H9 (cell line): ENCODE measurements around the gene WAPL. TPM values are rescaled to one million over a fixed set of nuclear protein-coding genes. Genes with fewer than 3 reads are reported as not detected.
A peak's percentile ranks its signal among the peaks of the same experiment; 100 is the strongest.

Experiments
- DNase-seq: peaks from one replicate; pipeline ENCODE4 v3.0.0-alpha.2; 2017
- H2AFZ ChIP-seq: one replicate; pipeline ENCODE4 v1.6.1; 2013; ENCODE audit warnings: mild to moderate bottlenecking, low read length, control low read depth, moderate library complexity
- H2AK5ac ChIP-seq: 2 replicates; pipeline ENCODE4 v1.6.1; 2013; ENCODE audit warnings: low read length, control low read depth, mixed read lengths; ENCODE audit not compliant: insufficient read length
- H2BK120ac ChIP-seq: one replicate; pipeline ENCODE4 v1.6.1; 2013; ENCODE audit warnings: low read depth, mild to moderate bottlenecking, low read length, control low read depth, inconsistent platforms; ENCODE audit not compliant: poor library complexity, severe bottlenecking
- H2BK12ac ChIP-seq: 2 replicates; pipeline ENCODE4 v1.6.1; 2013; ENCODE audit warnings: low read length, control low read depth, mixed read lengths, low read depth; ENCODE audit not compliant: insufficient read length
- H2BK15ac ChIP-seq: 2 replicates; pipeline ENCODE4 v1.6.1; 2013; ENCODE audit warnings: low read depth, low read length, control low read depth
- H2BK20ac ChIP-seq: one replicate; pipeline ENCODE4 v1.6.1; 2013; ENCODE audit warnings: low read depth, mild to moderate bottlenecking, low read length, control low read depth, inconsistent platforms; ENCODE audit not compliant: poor library complexity, severe bottlenecking
- H2BK5ac ChIP-seq: 2 replicates; pipeline ENCODE4 v1.6.1; 2013; ENCODE audit warnings: low read length, control low read depth, mixed read lengths; ENCODE audit not compliant: insufficient read length
- H3K14ac ChIP-seq: 2 replicates; pipeline ENCODE4 v1.6.1; 2013; ENCODE audit warnings: low read length, control low read depth; ENCODE audit not compliant: insufficient read depth
- H3K18ac ChIP-seq: 2 replicates; pipeline ENCODE4 v1.6.1; 2013; ENCODE audit warnings: low read depth, mild to moderate bottlenecking, mixed read lengths, low read length, control low read depth; ENCODE audit not compliant: insufficient read length
- H3K23ac ChIP-seq: 2 replicates; pipeline ENCODE4 v1.6.1; 2013; ENCODE audit warnings: low read length, control low read depth, mixed read lengths, low read depth; ENCODE audit not compliant: insufficient read length
- H3K23me2 ChIP-seq: 2 replicates; pipeline ENCODE4 v1.6.1; 2013; ENCODE audit warnings: low read depth, mild to moderate bottlenecking, mixed read lengths, low read length, control low read depth; ENCODE audit not compliant: insufficient read length, poor library complexity, severe bottlenecking
- H3K27ac ChIP-seq: 2 replicates; pipeline ENCODE4 v1.5.1; 2013; ENCODE audit warnings: low read length, control low read depth, mixed read lengths, low read depth; ENCODE audit not compliant: insufficient read length
- H3K27me3 ChIP-seq: 2 replicates; pipeline ENCODE4 v1.6.1; 2013; ENCODE audit warnings: low read length, control low read depth, inconsistent platforms; ENCODE audit not compliant: insufficient read depth
- H3K4ac ChIP-seq: 2 replicates; pipeline ENCODE4 v1.6.1; 2013; ENCODE audit warnings: low read depth, mild to moderate bottlenecking, control low read depth, inconsistent platforms, low read length, moderate library complexity
- H3K4me1 ChIP-seq: 2 replicates; pipeline ENCODE4 v1.6.1; 2013; ENCODE audit warnings: low read length, control low read depth, inconsistent platforms; ENCODE audit not compliant: insufficient read depth
- H3K4me2 ChIP-seq: 2 replicates; pipeline ENCODE4 v1.6.1; 2013; ENCODE audit warnings: low read length, control low read depth, mixed read lengths; ENCODE audit not compliant: insufficient read length, insufficient read depth
- H3K56ac ChIP-seq: 2 replicates; pipeline ENCODE4 v1.6.1; 2013; ENCODE audit warnings: low read depth, mild to moderate bottlenecking, mixed read lengths, low read length, control low read depth; ENCODE audit not compliant: insufficient read length
- H3K79me1 ChIP-seq: 2 replicates; pipeline ENCODE4 v1.6.1; 2013; ENCODE audit warnings: low read depth, mild to moderate bottlenecking, moderate library complexity, low read length, control low read depth, inconsistent platforms; ENCODE audit not compliant: insufficient read depth, poor library complexity, severe bottlenecking
- H3K79me2 ChIP-seq: 2 replicates; pipeline ENCODE4 v1.6.1; 2013; ENCODE audit warnings: low read length, control low read depth, inconsistent platforms; ENCODE audit not compliant: insufficient read depth
- H3K9ac ChIP-seq: 2 replicates; pipeline ENCODE4 v1.6.1; 2013; ENCODE audit warnings: low read length, control low read depth, mixed read lengths; ENCODE audit not compliant: insufficient read length; ENCODE audit errors: extremely low read depth
- H3K9me3 ChIP-seq: one replicate; pipeline ENCODE4 v1.6.1; 2013; ENCODE audit warnings: low read depth, low read length, inconsistent platforms; ENCODE audit not compliant: control insufficient read depth
- H3T11ph ChIP-seq: one replicate; pipeline ENCODE4 v1.6.1; 2013; ENCODE audit warnings: mild to moderate bottlenecking, low read length, control low read depth, inconsistent platforms
- H4K20me1 ChIP-seq: one replicate; pipeline ENCODE4 v1.6.1; 2013; ENCODE audit not compliant: control insufficient read depth, insufficient read length, insufficient read depth
- H4K5ac ChIP-seq: 2 replicates; pipeline ENCODE4 v1.6.1; 2013; ENCODE audit warnings: low read depth, mild to moderate bottlenecking, mixed read lengths, low read length, control low read depth; ENCODE audit not compliant: insufficient read length
- H4K8ac ChIP-seq: replicated peaks from 2 replicates; pipeline ENCODE4 v1.6.1; 2013; ENCODE audit warnings: low read length, control low read depth, mixed read lengths, low read depth; ENCODE audit not compliant: insufficient read length
- H4K91ac ChIP-seq: 2 replicates; pipeline ENCODE4 v1.6.1; 2013; ENCODE audit warnings: low read depth, mild to moderate bottlenecking, moderate library complexity, mixed read lengths, low read length, control low read depth; ENCODE audit not compliant: insufficient read length
- H3K27ac Mint-ChIP-seq, 3 experiments: 2 replicates in 2 of 3; 3 replicates in 1 of 3; pipeline ENCODE4 v1.8.0; 2020 to 2021; ENCODE audit warnings: mixed read lengths in 3 of 3, mild to moderate bottlenecking in 1 of 3, moderate library complexity in 1 of 3
- H3K27me3 Mint-ChIP-seq: 2 replicates; pipeline ENCODE4 v1.8.0; 2021; ENCODE audit warnings: low read depth, mild to moderate bottlenecking, moderate library complexity, mixed read lengths
- H3K36me3 Mint-ChIP-seq, 3 experiments: 2 replicates in 2 of 3; 3 replicates in 1 of 3; pipeline ENCODE4 v1.8.0; 2020 to 2021; ENCODE audit warnings: low read depth in 3 of 3, mixed read lengths in 3 of 3; ENCODE audit not compliant: insufficient read depth in 1 of 3
- H3K4me1 Mint-ChIP-seq, 2 experiments: 2 replicates each; pipeline ENCODE4 v1.8.0; 2020; ENCODE audit warnings: mixed read lengths in 2 of 2
- H3K4me3 Mint-ChIP-seq, 2 experiments: 2 replicates in 1 of 2; 3 replicates in 1 of 2; pipeline ENCODE4 v1.8.0; 2020 to 2021; ENCODE audit warnings: mild to moderate bottlenecking in 2 of 2, mixed read lengths in 2 of 2, moderate library complexity in 1 of 2
- H3K9me3 Mint-ChIP-seq, 2 experiments: 2 replicates in 1 of 2; 3 replicates in 1 of 2; pipeline ENCODE4 v1.8.0; 2020; ENCODE audit warnings: mild to moderate bottlenecking in 2 of 2, mixed read lengths in 2 of 2, moderate library complexity in 1 of 2
- total RNA-seq: library from RNA; stranded (reverse); gene quantifications from 2 replicates; pipeline ENCODE4 v1.2.1, GENCODE V29; 2021
- TF ChIP-seq, protein P1 (sequence below): fragments of 200-600 bp; sonication (generic); conservative IDR thresholded peaks from 3 replicates; pipeline ENCODE4 v1.8.0; 2021; ENCODE audit warnings: antibody characterized with exemption, mild to moderate bottlenecking

The WAPL gene
- total RNA-seq, 1 experiment from 2014 or later: 61.4 TPM

DNA sequence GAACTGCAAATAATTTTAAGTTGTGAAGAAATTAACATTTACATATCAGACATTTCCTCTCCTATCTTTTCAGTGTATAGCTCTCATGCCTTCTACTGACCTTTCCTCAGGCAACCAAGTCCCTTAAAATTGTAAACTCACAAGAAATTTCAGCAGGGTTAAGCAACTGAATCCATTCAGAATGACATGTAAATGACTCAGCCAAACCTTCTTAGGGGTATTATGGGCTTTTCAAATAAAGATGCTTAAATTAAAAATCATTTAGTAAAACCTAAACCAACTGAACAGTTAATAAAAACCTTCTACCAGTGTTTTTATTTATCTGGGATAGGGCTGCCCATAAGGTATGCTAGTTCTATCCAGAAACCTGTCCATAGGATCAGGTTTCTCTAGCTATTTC is 20.7 kb downstream of the WAPL start:
- H3K9me3 ChIP-seq: no peaks in the 10 kb centered on the region
- peak overlapping the region in 1 of 3 experiments; percentile 46; a peak in 1 of 7 replicates for H3K27ac Mint-ChIP-seq
- H4K20me1 ChIP-seq: no peaks in the 10 kb centered on the region
- no peak overlapping the region for H2AK5ac ChIP-seq
- H3K36me3 Mint-ChIP-seq: peaks cover 27 to 57% (median 55%) of the 10 kb centered on the region in 3 experiments; a peak in 6 of 7 replicates
- no peak overlapping the region for H3K9ac ChIP-seq
- no peak overlapping the region for H4K91ac ChIP-seq
- H2BK20ac ChIP-seq: no peak overlapping the region
- H3K79me1 ChIP-seq: peaks cover 12% of the 10 kb centered on the region
- H2BK12ac ChIP-seq: no peak overlapping the region
- no peak overlapping the region for H3K4me3 Mint-ChIP-seq
- H2BK5ac ChIP-seq: no peak overlapping the region
- peaks cover 6% of the 10 kb centered on the region in 2 experiments; a peak in 3 of 4 replicates for H3K4me1 Mint-ChIP-seq
- H3T11ph ChIP-seq: no peak overlapping the region
- no peak overlapping the region for H2AFZ ChIP-seq
- H2BK15ac ChIP-seq: no peak overlapping the region
- no peaks in the 10 kb centered on the region; the same call in 1 of the 2 replicates for H3K27me3 Mint-ChIP-seq
- H3K23me2 ChIP-seq: no peaks in the 10 kb centered on the region
- no peak overlapping the region for H3K56ac ChIP-seq
- H3K14ac ChIP-seq: no peak overlapping the region
- H3K4me1 ChIP-seq: no peaks in the 10 kb centered on the region
- no peak overlapping the region for H3K4ac ChIP-seq
- H3K18ac ChIP-seq: no peak overlapping the region
- H2BK120ac ChIP-seq: no peak overlapping the region
- H4K5ac ChIP-seq: no peak overlapping the region
- TF ChIP-seq, protein P1, sequence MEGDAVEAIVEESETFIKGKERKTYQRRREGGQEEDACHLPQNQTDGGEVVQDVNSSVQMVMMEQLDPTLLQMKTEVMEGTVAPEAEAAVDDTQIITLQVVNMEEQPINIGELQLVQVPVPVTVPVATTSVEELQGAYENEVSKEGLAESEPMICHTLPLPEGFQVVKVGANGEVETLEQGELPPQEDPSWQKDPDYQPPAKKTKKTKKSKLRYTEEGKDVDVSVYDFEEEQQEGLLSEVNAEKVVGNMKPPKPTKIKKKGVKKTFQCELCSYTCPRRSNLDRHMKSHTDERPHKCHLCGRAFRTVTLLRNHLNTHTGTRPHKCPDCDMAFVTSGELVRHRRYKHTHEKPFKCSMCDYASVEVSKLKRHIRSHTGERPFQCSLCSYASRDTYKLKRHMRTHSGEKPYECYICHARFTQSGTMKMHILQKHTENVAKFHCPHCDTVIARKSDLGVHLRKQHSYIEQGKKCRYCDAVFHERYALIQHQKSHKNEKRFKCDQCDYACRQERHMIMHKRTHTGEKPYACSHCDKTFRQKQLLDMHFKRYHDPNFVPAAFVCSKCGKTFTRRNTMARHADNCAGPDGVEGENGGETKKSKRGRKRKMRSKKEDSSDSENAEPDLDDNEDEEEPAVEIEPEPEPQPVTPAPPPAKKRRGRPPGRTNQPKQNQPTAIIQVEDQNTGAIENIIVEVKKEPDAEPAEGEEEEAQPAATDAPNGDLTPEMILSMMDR: no peak
- DNase-seq: no peak
- no peaks in the 10 kb centered on the region for H3K9me3 Mint-ChIP-seq
- H3K23ac ChIP-seq: no peak overlapping the region
- no peaks in the 10 kb centered on the region for H3K27me3 ChIP-seq
- H3K27ac ChIP-seq: no peak overlapping the region
- H3K79me2 ChIP-seq: peaks cover 9% of the 10 kb centered on the region; the same call in 1 of the 2 replicates
- no peak overlapping the region for H4K8ac ChIP-seq
- H3K4me2 ChIP-seq: no peak overlapping the region
